CD4-positive, CD25-positive, alpha-beta regulatory T cell (primary cell): ENCODE results near the gene CCDC167. TPM values are rescaled to one million over a fixed set of nuclear protein-coding genes. Genes with fewer than 3 reads are reported as not detected.

Source experiments
- ATAC-seq, 2 donors: fragments of 150-1000 bp; cut with Tn5 transposase; one replicate each; pipeline ENCODE4 v1.10.0; 2021; ENCODE audit warnings: low read depth in 2 of 2, moderate number of reproducible peaks in 2 of 2, moderate library complexity in 1 of 2
- DNase-seq, 3 donors: peaks; one replicate each; pipeline versions ENCODE4 v3.0.0 to v3.0.0-alpha.2; 2012 to 2022; ENCODE audit warnings: mixed read lengths in 1 of 3
- H3K27ac ChIP-seq: one replicate; pipeline ENCODE4 v1.7.0; 2013; ENCODE audit warnings: mild to moderate bottlenecking, low read length; ENCODE audit not compliant: insufficient read depth, poor library complexity, severe bottlenecking
- H3K27me3 ChIP-seq: one replicate; pipeline ENCODE4 v1.7.0; 2013; ENCODE audit warnings: low read length; ENCODE audit not compliant: control insufficient read depth, insufficient read depth
- H3K36me3 ChIP-seq: one replicate; pipeline ENCODE4 v1.7.0; 2013; ENCODE audit warnings: mild to moderate bottlenecking, low read length, moderate library complexity; ENCODE audit not compliant: control insufficient read depth, insufficient read depth
- H3K4me1 ChIP-seq: 2 replicates; pipeline ENCODE4 v1.7.0; 2013; ENCODE audit warnings: mild to moderate bottlenecking, low read length; ENCODE audit not compliant: insufficient read depth, control insufficient read depth, poor library complexity, severe bottlenecking
- H3K4me3 ChIP-seq: one replicate; pipeline ENCODE4 v1.7.0; 2013; ENCODE audit warnings: low read depth, mild to moderate bottlenecking, low read length, moderate library complexity
- H3K9me3 ChIP-seq, 2 experiments: 1 replicate in 1 of 2; 2 replicates in 1 of 2; pipeline ENCODE4 v1.7.0; 2013; ENCODE audit warnings: low read length in 2 of 2, mild to moderate bottlenecking in 1 of 2, moderate library complexity in 1 of 2; ENCODE audit not compliant: control insufficient read depth in 2 of 2
- H3K27ac Mint-ChIP-seq, 3 donors: one replicate each; pipeline ENCODE4 v1.8.0; 2020 to 2022; ENCODE audit warnings: mild to moderate bottlenecking in 3 of 3, mixed read lengths in 3 of 3, moderate library complexity in 2 of 3
- H3K27me3 Mint-ChIP-seq: one replicate; pipeline ENCODE4 v1.8.0; 2022; ENCODE audit warnings: mild to moderate bottlenecking, mixed read lengths
- H3K36me3 Mint-ChIP-seq: one replicate; pipeline ENCODE4 v1.8.0; 2020; ENCODE audit warnings: mixed read lengths
- H3K4me1 Mint-ChIP-seq, 4 donors: one replicate each; pipeline ENCODE4 v1.8.0; 2020 to 2022; ENCODE audit warnings: mixed read lengths in 4 of 4, mild to moderate bottlenecking in 1 of 4
- H3K4me3 Mint-ChIP-seq, 4 donors: one replicate each; pipeline ENCODE4 v1.8.0; 2020 to 2022; ENCODE audit warnings: mild to moderate bottlenecking in 4 of 4, mixed read lengths in 4 of 4, moderate library complexity in 3 of 4
- H3K9me3 Mint-ChIP-seq, 7 donors: one replicate each; pipeline ENCODE4 v1.8.0; 2020 to 2022; ENCODE audit warnings: mixed read lengths in 7 of 7, mild to moderate bottlenecking in 3 of 7, moderate library complexity in 2 of 7
- polyA plus RNA-seq, 4 donors: library from polyadenylated mRNA; unstranded; fragments of 300-500 nt; fragmentation: Illumina TruSeq; gene quantifications; one replicate each; pipeline ENCODE4 v1.2.3, GENCODE V29; 2021
- total RNA-seq: library from RNA; stranded (reverse); gene quantifications from one replicate; pipeline ENCODE4 v1.2.3, GENCODE V29; 2022

The CCDC167 gene
- total and polyA plus RNA-seq, 5 donors from 2014 or later: 43.6 to 274 (median 205) TPM

DNA sequence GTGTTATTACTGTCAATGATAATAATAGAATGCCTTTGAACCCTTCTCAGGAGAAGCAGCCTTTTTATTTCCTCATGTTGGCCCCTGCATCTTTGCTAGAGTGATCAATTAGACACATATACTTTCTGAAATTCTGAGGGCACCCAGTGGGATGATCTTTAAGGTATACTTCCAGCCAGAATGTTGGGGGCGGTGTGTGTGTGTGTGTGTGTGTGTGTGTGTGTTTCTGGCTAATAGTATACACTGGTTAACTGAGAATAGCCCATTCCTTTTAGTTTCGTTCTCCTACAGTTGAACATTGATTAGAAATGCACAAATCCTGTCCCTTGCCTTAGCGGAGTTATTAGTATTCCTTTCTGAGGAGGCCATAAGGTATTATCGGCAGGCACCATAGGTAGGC lies 41.7 kb upstream of the CCDC167 start:
- ATAC-seq (no peak), DNase-seq (no peak)
- Histone ChIP-seq H3K36me3 (no peaks in the 10 kb centered on the region), H3K27me3 (no peaks in the 10 kb centered on the region), H3K4me1 (no peaks in the 10 kb centered on the region), H3K9me3 (no peaks in the 10 kb centered on the region), H3K27ac (no peak overlapping the region), H3K4me3 (no peak overlapping the region)
- peak overlapping the region in 2 of 3 donors; percentile 71 to 74 for H3K27ac Mint-ChIP-seq
- H3K9me3 Mint-ChIP-seq: no peaks in the 10 kb centered on the region
- no peak overlapping the region for H3K4me3 Mint-ChIP-seq
- peaks cover 4 to 14% (median 9%) of the 10 kb centered on the region in 4 donors for H3K4me1 Mint-ChIP-seq
- no peaks in the 10 kb centered on the region for H3K36me3 Mint-ChIP-seq
- H3K27me3 Mint-ChIP-seq: peaks cover 5% of the 10 kb centered on the region

GRCh38 chr6:37540390-37540789 lies 40.7 kb upstream of the CCDC167 start:
- Mint-ChIP-seq H3K4me3 (no peak overlapping the region), H3K27me3 (peaks cover 5% of the 10 kb centered on the region), H3K4me1 (peaks cover 4 to 14% (median 10%) of the 10 kb centered on the region in 4 donors), H3K36me3 (no peaks in the 10 kb centered on the region), H3K9me3 (no peaks in the 10 kb centered on the region), H3K27ac (peak overlapping the region in 2 of 3 donors; percentile 2 to 49)
- no peaks in the 10 kb centered on the region for H3K9me3 ChIP-seq
- H3K4me3 ChIP-seq: no peak overlapping the region
- ATAC-seq: no peak
- H3K4me1 ChIP-seq: no peaks in the 10 kb centered on the region
- no peak for DNase-seq
- no peaks in the 10 kb centered on the region for H3K27me3 ChIP-seq
- peaks cover 6% of the 10 kb centered on the region for H3K36me3 ChIP-seq
- no peak overlapping the region for H3K27ac ChIP-seq

DNA sequence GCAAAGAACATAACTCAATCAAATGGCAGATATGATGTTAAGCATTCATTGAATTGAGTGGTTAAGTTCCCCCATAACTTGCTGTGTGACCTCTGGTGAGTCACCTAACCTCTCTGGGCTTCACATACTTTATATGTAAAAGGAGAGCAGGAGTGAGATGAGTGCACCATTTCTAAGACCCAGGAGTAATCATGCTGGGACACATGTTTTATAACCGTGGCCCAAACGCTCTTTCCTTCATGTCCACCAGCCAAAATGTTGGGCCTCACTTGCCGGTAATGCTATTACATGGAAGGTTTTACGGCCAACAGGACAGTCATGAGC lies 40.3 kb upstream of the CCDC167 start:
- no peak overlapping the region for H3K4me3 Mint-ChIP-seq
- Histone ChIP-seq H3K9me3 (no peaks in the 10 kb centered on the region), H3K27me3 (no peaks in the 10 kb centered on the region), H3K4me1 (no peaks in the 10 kb centered on the region), H3K27ac (no peak overlapping the region), H3K4me3 (no peak overlapping the region), H3K36me3 (peaks cover 10% of the 10 kb centered on the region)
- peaks cover under 1% of the 10 kb centered on the region for H3K36me3 Mint-ChIP-seq
- ATAC-seq (no peak), DNase-seq (no peak)
- H3K4me1 Mint-ChIP-seq: peaks cover 4 to 14% (median 9%) of the 10 kb centered on the region in 4 donors
- peak overlapping the region; percentile 2 to 63 (median 49) for H3K27ac Mint-ChIP-seq
- peaks cover 5% of the 10 kb centered on the region for H3K27me3 Mint-ChIP-seq
- H3K9me3 Mint-ChIP-seq: no peaks in the 10 kb centered on the region

GRCh38 chr6:37539171-37540028 lies 39.7 kb upstream of the CCDC167 start:
- H3K27me3 Mint-ChIP-seq: peaks cover under 1% of the 10 kb centered on the region
- Histone ChIP-seq H3K4me1 (no peaks in the 10 kb centered on the region), H3K4me3 (no peak overlapping the region), H3K9me3 (no peaks in the 10 kb centered on the region), H3K36me3 (peaks cover 16% of the 10 kb centered on the region), H3K27ac (no peak overlapping the region), H3K27me3 (no peaks in the 10 kb centered on the region)
- peaks cover 4 to 12% (median 8%) of the 10 kb centered on the region in 4 donors for H3K4me1 Mint-ChIP-seq
- no peak for DNase-seq
- H3K36me3 Mint-ChIP-seq: peaks cover 4% of the 10 kb centered on the region
- no peaks in the 10 kb centered on the region for H3K9me3 Mint-ChIP-seq
- H3K27ac Mint-ChIP-seq: peak overlapping the region; percentile 2 to 63 (median 49)
- no peak overlapping the region for H3K4me3 Mint-ChIP-seq
- ATAC-seq: no peak

GRCh38 chr6:37538107-37538506 lies 38.4 kb upstream of the CCDC167 start:
- no peaks in the 10 kb centered on the region for H3K9me3 ChIP-seq
- no peaks in the 10 kb centered on the region for H3K27me3 Mint-ChIP-seq
- H3K4me3 Mint-ChIP-seq: no peak overlapping the region
- peaks cover 4% of the 10 kb centered on the region for H3K36me3 Mint-ChIP-seq
- H3K9me3 Mint-ChIP-seq: no peaks in the 10 kb centered on the region
- H3K4me1 ChIP-seq: no peaks in the 10 kb centered on the region
- no peak overlapping the region for H3K27ac ChIP-seq
- H3K36me3 ChIP-seq: peaks cover 21% of the 10 kb centered on the region
- H3K27me3 ChIP-seq: no peaks in the 10 kb centered on the region
- no peak for DNase-seq
- no peak overlapping the region for H3K4me3 ChIP-seq
- peaks cover 4 to 11% (median 8%) of the 10 kb centered on the region in 4 donors for H3K4me1 Mint-ChIP-seq
- peak overlapping the region in 2 of 3 donors; percentile 20 to 55 for H3K27ac Mint-ChIP-seq
- no peak for ATAC-seq

GRCh38 chr6:37537548-37537947 lies 37.9 kb upstream of the CCDC167 start:
- H3K4me3 Mint-ChIP-seq: peak overlapping the region in 1 of 4 donors; percentile 50

DNA sequence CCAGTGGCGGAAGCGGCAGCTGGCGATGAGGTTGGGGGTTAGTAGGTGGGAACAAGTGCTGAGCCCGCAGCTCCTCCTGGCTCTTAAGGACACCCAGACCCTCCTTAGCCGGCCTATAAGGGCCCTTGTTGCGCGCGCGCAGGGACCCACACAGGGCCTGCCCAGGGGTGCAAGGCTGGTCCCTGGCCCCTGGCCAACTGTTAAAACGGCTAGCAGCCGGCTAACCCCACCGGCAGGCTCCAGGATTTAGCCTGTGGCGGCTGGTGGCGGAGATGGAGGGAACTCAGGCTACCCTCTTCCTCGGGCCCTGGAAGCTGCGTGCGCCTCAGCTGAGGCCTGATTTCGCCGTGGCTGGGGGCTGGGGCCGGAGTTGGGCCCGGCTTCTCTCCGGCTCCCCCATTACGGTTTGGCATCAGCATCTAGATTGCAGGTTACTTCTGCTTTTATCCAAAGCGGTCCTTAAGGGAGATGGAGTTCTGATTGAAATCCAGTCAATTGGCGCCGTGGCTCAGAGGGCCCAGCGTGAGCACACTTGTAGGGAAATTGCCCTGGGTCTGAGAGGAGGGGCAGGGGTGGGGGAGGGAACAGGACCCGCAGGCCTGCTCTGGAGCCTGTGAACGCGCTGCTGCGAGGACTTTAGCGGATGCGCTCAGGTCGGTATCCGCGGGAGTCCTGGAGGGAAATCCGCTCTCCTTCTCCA lies 36.9 kb upstream of the CCDC167 start:
- H3K4me1 Mint-ChIP-seq: peaks cover 4 to 14% (median 9%) of the 10 kb centered on the region in 4 donors

More at GRCh38 chr6:37537548-37537947, 37.9 kb upstream of the CCDC167 start:
- Mint-ChIP-seq H3K4me1 (peaks cover 4 to 12% (median 9%) of the 10 kb centered on the region in 4 donors), H3K9me3 (no peaks in the 10 kb centered on the region), H3K27me3 (no peaks in the 10 kb centered on the region), H3K36me3 (peaks cover 6% of the 10 kb centered on the region), H3K27ac (peak overlapping the region in 1 of 3 donors; percentile 26)
- Histone ChIP-seq H3K4me1 (no peaks in the 10 kb centered on the region), H3K36me3 (peaks cover 21% of the 10 kb centered on the region), H3K27ac (no peak overlapping the region), H3K4me3 (no peak overlapping the region), H3K27me3 (no peaks in the 10 kb centered on the region), H3K9me3 (no peaks in the 10 kb centered on the region)
- DNase-seq: no peak
- no peak for ATAC-seq

More for the DNA sequence above, 36.9 kb upstream of the CCDC167 start:
- no peak for DNase-seq
- H3K4me1 ChIP-seq: no peaks in the 10 kb centered on the region
- no peak overlapping the region for H3K27ac ChIP-seq
- Mint-ChIP-seq H3K9me3 (no peaks in the 10 kb centered on the region), H3K27me3 (no peaks in the 10 kb centered on the region), H3K27ac (no peak overlapping the region), H3K4me3 (peak overlapping the region in 1 of 4 donors; percentile 82), H3K36me3 (peaks cover 11% of the 10 kb centered on the region)
- no peak overlapping the region for H3K4me3 ChIP-seq
- H3K27me3 ChIP-seq: no peaks in the 10 kb centered on the region
- no peak for ATAC-seq
- H3K36me3 ChIP-seq: peaks cover 26% of the 10 kb centered on the region
- H3K9me3 ChIP-seq: no peaks in the 10 kb centered on the region
